Activated CD4-positive, alpha-beta T cell treated with anti-CD3 and anti-CD28 coated beads for 36 hours (primary cell): ENCODE data around the gene EFNA5. TPM values are rescaled to one million over a fixed set of nuclear protein-coding genes. Genes with fewer than 3 reads are reported as not detected.
A peak's percentile ranks its signal among the peaks of the same experiment; 100 is the strongest.
"Not testable (repeated sequence)": the region's sequence is repeated elsewhere in the genome, so short reads cannot be mapped to it uniquely, and the experiment has no call there.

ENCODE experiments used
- ATAC-seq: fragments of 200-7000 bp; cut with Tn5 transposase; one replicate; pipeline ENCODE4 v1.10.0; 2021; ENCODE audit warnings: mild to moderate bottlenecking, moderate library complexity
- CTCF ChIA-PET: fragments of 350-600 bp; sonication (Branson Sonifier 250); formaldehyde crosslinking; loops from one replicate; lab custom pipeline; 2021; ENCODE audit warnings: antibody characterized with exemption; lab: Charles Lee
- POLR2A ChIA-PET: fragments of 350-600 bp; sonication (Branson Sonifier 250); formaldehyde crosslinking; loops from one replicate; lab custom pipeline; 2021; ENCODE audit warnings: antibody characterized with exemption, inconsistent platforms; lab: Charles Lee
- DNase-seq: peaks from one replicate; pipeline ENCODE4 v3.0.0-alpha.2; 2020
- H3K27ac Mint-ChIP-seq: one replicate; pipeline ENCODE4 v1.8.0; 2021; ENCODE audit warnings: mixed read lengths
- H3K27me3 Mint-ChIP-seq: one replicate; pipeline ENCODE4 v1.8.0; 2021; ENCODE audit warnings: mixed read lengths
- H3K36me3 Mint-ChIP-seq: one replicate; pipeline ENCODE4 v1.8.0; 2021; ENCODE audit warnings: low read depth, mixed read lengths
- H3K4me1 Mint-ChIP-seq: one replicate; pipeline ENCODE4 v1.8.0; 2021; ENCODE audit warnings: mixed read lengths
- H3K4me3 Mint-ChIP-seq: one replicate; pipeline ENCODE4 v1.8.0; 2021; ENCODE audit warnings: mild to moderate bottlenecking, moderate library complexity, mixed read lengths
- H3K9me3 Mint-ChIP-seq: one replicate; pipeline ENCODE4 v1.8.0; 2021; ENCODE audit warnings: low read depth, mixed read lengths
- intact Hi-C, 2 experiments: fragments of 100-400 bp; cut with DNase I in 1 of 2; cut with micrococcal nuclease in 1 of 2; formaldehyde crosslinking; loops; one replicate each; pipeline versions ENCODE4 v1.14.2 to v1.15.1; 2022 to 2024; cut with DNase I, micrococcal nuclease
- total RNA-seq, 2 experiments: library from RNA; stranded (reverse); gene quantifications; one replicate each; pipeline ENCODE4 v1.2.3, GENCODE V29; 2021

The EFNA5 gene
- total RNA-seq, 2 experiments from 2014 or later, result not detected

GRCh38 chr5:107499237-107499636 is 171.5 kb downstream of the EFNA5 start:
- H3K27me3 Mint-ChIP-seq, result peaks cover 16% of the 10 kb centered on the region
- no peak for DNase-seq
- CTCF ChIA-PET, result interaction anchor here (0.5 kb wide), 1 partner anchor 142 kb away, joined by 3 read pairs; no protein-coding TSS in a partner anchor

DNA sequence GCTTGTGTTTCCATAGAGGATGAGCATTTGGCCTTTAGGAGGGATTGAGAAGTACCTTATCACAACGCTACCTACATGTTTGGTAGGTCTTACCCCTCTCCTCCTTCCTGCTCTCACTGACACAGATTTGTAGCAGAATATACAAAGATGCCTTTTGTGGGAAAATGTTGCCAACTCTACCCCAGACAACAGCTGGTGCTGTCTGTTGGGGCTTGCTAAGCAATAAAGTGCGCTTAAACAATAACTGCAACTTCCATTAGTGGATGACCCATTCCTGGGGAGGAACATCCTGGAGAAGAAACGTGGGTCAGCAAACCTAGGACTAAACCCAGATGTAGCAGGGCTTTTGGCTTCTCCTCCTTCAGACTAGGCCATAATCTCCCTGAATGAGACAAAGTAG is 174.3 kb downstream of the EFNA5 start:
- DNase-seq (no peak), ATAC-seq (no peak)
- no peaks in the 10 kb centered on the region for H3K4me1 Mint-ChIP-seq
- no peaks in the 10 kb centered on the region for H3K9me3 Mint-ChIP-seq
- H3K36me3 Mint-ChIP-seq, result no peaks in the 10 kb centered on the region
- intact Hi-C loops, result no loop called here
- H3K27ac Mint-ChIP-seq, result no peak overlapping the region
- no peak overlapping the region for H3K4me3 Mint-ChIP-seq
- no peaks in the 10 kb centered on the region for H3K27me3 Mint-ChIP-seq
- ChIA-PET POLR2A (no interaction called here), CTCF (interaction anchor here (0.6 kb wide), 1 partner anchor 76 kb away, joined by 3 read pairs; no protein-coding TSS in a partner anchor)

More at GRCh38 chr5:107499237-107499636, 171.5 kb downstream of the EFNA5 start:
- POLR2A ChIA-PET, result no interaction called here
- Mint-ChIP-seq H3K4me1 (peaks cover 11% of the 10 kb centered on the region), H3K9me3 (no peaks in the 10 kb centered on the region), H3K27ac (no peak overlapping the region), H3K36me3 (no peaks in the 10 kb centered on the region), H3K4me3 (no peak overlapping the region)
- ATAC-seq, result no peak
- intact Hi-C loops, result no loop called here

DNA sequence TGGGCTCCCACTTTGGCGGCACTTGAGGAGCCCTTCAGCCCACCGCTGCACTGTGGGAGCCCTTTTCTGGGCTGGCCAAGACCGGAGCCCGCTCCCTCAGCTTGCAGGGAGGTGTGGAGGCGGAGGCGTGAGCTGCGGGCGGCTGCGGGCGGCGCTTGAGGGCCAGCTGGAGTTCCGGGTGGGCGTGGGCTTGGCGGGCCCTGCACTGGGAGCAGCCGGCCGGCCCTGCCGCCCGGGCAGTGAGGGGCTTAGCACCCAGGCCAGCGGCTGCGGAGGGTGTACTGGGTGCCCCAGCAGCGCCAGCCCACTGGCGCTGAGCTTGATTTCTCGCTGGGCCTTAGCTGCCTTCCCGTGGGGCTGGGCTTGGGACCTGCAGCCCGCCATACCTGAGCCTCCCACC is 176.6 kb downstream of the EFNA5 start:
- CTCF ChIA-PET, H3K4me3 Mint-ChIP-seq, POLR2A ChIA-PET, DNase-seq, H3K4me1 Mint-ChIP-seq, H3K27ac Mint-ChIP-seq, H3K36me3 Mint-ChIP-seq, H3K9me3 Mint-ChIP-seq, H3K27me3 Mint-ChIP-seq, ATAC-seq, intact Hi-C loops: not testable (repeated sequence)

- no peak for ATAC-seq
- peaks cover 22% of the 10 kb centered on the region for H3K4me1 Mint-ChIP-seq
- no peak overlapping the region for H3K27ac Mint-ChIP-seq
- CTCF ChIA-PET, result interaction anchor here (0.9 to 1.0 kb wide), 2 partner anchors 17 to 85 kb away, joined by 3 to 4 read pairs; no protein-coding TSS in a partner anchor
- H3K4me3 Mint-ChIP-seq, result no peak overlapping the region
- H3K9me3 Mint-ChIP-seq, result peaks cover 6% of the 10 kb centered on the region
- H3K27me3 Mint-ChIP-seq, result peaks cover 19% of the 10 kb centered on the region
- intact Hi-C loops, result loop anchor here (2.0 to 5.0 kb wide), 3 partner anchors 84 to 200 kb away; no protein-coding TSS in a partner anchor
- H3K36me3 Mint-ChIP-seq, result peaks cover 5% of the 10 kb centered on the region
- POLR2A ChIA-PET, result no interaction called here
- DNase-seq, result no peak
Measured at GRCh38 chr5:107487056-107487542, 183.6 kb downstream of the EFNA5 start.

- Mint-ChIP-seq H3K4me3 (no peak overlapping the region), H3K27me3 (peaks cover 19% of the 10 kb centered on the region), H3K9me3 (peaks cover 6% of the 10 kb centered on the region), H3K27ac (no peak overlapping the region), H3K36me3 (peaks cover 5% of the 10 kb centered on the region), H3K4me1 (peaks cover 22% of the 10 kb centered on the region)
- DNase-seq, result peak; percentile 79
- ChIA-PET CTCF (interaction anchor here (0.9 to 1.0 kb wide), 2 partner anchors 17 to 86 kb away, joined by 3 to 4 read pairs; no protein-coding TSS in a partner anchor), POLR2A (no interaction called here)
- ATAC-seq, result peak; percentile 99
- intact Hi-C loops, result loop anchor here (1.0 to 5.0 kb wide), 4 partner anchors 10 to 199 kb away; no protein-coding TSS in a partner anchor
Measured at GRCh38 chr5:107486489-107486888, 184.2 kb downstream of the EFNA5 start.

GRCh38 chr5:107485184-107485583 is 185.6 kb downstream of the EFNA5 start:
- ATAC-seq (no peak), DNase-seq (no peak)
- Mint-ChIP-seq H3K4me1 (peaks cover 22% of the 10 kb centered on the region), H3K36me3 (peaks cover 5% of the 10 kb centered on the region), H3K9me3 (peaks cover 6% of the 10 kb centered on the region), H3K27me3 (peaks cover 17% of the 10 kb centered on the region), H3K27ac (no peak overlapping the region), H3K4me3 (no peak overlapping the region)
- POLR2A ChIA-PET, result no interaction called here
- intact Hi-C loops, result loop anchor here (5.0 kb wide), 2 partner anchors 87 to 198 kb away; no protein-coding TSS in a partner anchor
- CTCF ChIA-PET, result interaction anchor here (1.0 kb wide), 1 partner anchor 22 kb away, joined by 4 read pairs; no protein-coding TSS in a partner anchor

DNA sequence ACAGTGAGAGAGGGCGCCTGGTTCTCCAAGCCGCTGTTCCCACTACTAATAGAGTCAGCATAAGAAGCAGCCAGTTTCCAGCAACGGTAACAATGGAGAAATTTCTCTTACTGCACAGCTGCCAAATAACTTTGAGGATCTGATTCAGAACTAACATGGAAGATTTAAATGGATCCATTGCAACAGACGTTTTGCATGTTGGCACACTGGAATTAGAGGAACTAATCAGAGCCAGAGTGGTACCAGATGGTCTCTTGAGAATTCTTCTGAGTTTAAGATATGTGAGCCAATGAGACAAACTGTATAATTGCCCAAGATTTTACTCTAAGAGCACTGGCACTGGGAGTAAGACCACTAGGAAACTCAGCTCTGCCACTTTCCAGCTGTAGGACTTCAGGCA is 186.5 kb downstream of the EFNA5 start:
- H3K27me3 Mint-ChIP-seq, result peaks cover 16% of the 10 kb centered on the region
- no peak overlapping the region for H3K27ac Mint-ChIP-seq
- ATAC-seq (no peak), DNase-seq (no peak)
- ChIA-PET POLR2A (no interaction called here), CTCF (no interaction called here)
- peaks cover 5% of the 10 kb centered on the region for H3K36me3 Mint-ChIP-seq
- peaks cover 22% of the 10 kb centered on the region for H3K4me1 Mint-ChIP-seq
- intact Hi-C loops, result no loop called here
- peaks cover 6% of the 10 kb centered on the region for H3K9me3 Mint-ChIP-seq
- no peak overlapping the region for H3K4me3 Mint-ChIP-seq

DNA sequence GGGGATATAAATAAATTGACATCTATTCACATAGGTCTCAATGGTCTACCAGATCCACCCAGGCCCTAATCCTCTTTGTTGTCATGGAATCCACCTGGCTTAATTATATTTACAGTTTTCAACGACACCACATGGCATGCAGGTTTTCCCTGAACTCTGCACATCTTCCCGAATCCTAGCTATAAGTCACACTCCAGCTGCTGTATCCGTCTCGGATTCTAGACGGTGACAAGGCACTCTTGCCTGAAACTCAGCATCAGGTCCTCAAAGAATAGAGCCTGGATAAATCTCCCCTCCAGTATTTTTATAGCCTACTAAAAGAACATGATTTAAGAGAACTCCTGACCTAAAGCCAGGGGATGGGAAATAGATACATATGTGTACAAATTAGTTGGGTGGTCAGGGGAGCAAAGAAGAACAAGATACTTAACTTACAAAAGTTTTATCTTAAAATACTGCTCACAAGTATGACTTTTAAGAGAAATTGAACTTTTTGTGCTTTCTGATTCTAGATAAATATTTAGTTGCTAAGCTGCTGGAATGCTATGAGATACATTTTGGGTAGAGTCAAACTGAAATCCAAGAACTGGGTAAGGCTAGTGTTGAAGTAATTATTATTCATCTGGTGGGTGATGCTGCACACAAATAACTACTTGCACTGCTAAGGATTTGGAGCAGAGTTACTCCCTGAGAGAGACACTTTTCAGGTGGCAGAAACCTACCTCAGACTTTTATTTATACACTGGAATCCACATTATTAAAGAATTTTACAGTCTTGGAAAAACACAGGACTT is 187.3 kb downstream of the EFNA5 start:
- H3K27ac Mint-ChIP-seq, result no peak overlapping the region
- no peak for DNase-seq
- no peak for ATAC-seq
- peaks cover 16% of the 10 kb centered on the region for H3K27me3 Mint-ChIP-seq
- H3K9me3 Mint-ChIP-seq, result peaks cover 6% of the 10 kb centered on the region
- POLR2A ChIA-PET, result interaction anchor here (0.6 kb wide), 1 partner anchor 136 kb away, joined by 3 read pairs; no protein-coding TSS in a partner anchor
- no peak overlapping the region for H3K4me3 Mint-ChIP-seq
- CTCF ChIA-PET, result interaction anchor here (0.6 kb wide), 1 partner anchor 89 kb away, joined by 3 read pairs; no protein-coding TSS in a partner anchor
- peaks cover 22% of the 10 kb centered on the region for H3K4me1 Mint-ChIP-seq
- H3K36me3 Mint-ChIP-seq, result peaks cover 5% of the 10 kb centered on the region
- intact Hi-C loops, result no loop called here

DNA sequence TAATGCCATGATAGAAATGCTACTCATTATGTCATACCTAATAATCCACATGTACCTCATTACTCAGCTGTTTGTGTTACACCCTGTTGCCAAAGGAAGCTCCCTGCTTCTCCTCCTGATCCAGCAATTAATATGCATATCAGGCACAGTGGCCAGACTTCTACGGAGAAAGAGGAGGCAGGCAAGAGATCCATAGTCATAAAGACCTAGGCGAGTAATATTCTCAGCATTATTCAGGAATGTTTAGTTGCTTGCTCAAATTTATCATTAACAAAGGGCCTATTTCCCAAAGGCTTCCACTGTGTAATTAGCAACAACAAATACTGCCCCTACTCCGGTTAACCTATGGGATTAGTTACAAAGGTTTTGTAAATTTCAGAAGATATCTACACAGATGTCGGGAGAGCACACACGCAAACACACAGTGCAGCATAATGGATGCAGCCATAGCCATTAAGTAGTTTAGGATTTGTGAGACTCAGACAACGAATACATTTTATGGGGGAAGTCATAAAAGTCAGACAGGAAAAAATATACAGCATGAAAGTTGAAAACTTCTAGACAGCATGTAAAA is 192.6 kb downstream of the EFNA5 start:
- Mint-ChIP-seq H3K27me3 (peaks cover 9% of the 10 kb centered on the region), H3K4me1 (peaks cover 6% of the 10 kb centered on the region), H3K27ac (no peak overlapping the region), H3K36me3 (no peaks in the 10 kb centered on the region), H3K9me3 (no peaks in the 10 kb centered on the region), H3K4me3 (no peak overlapping the region)
- intact Hi-C loops, result no loop called here
- ChIA-PET POLR2A (no interaction called here), CTCF (no interaction called here)
- ATAC-seq, result no peak
- no peak for DNase-seq

- no peaks in the 10 kb centered on the region for H3K9me3 Mint-ChIP-seq
- H3K27ac Mint-ChIP-seq, result no peak overlapping the region
- ATAC-seq, result no peak
- peaks cover 6% of the 10 kb centered on the region for H3K4me1 Mint-ChIP-seq
- peaks cover 7% of the 10 kb centered on the region for H3K27me3 Mint-ChIP-seq
- ChIA-PET POLR2A (no interaction called here), CTCF (no interaction called here)
- no peaks in the 10 kb centered on the region for H3K36me3 Mint-ChIP-seq
- DNase-seq, result no peak
- intact Hi-C loops, result no loop called here
- H3K4me3 Mint-ChIP-seq, result no peak overlapping the region
Measured at GRCh38 chr5:107477492-107477891, 193.2 kb downstream of the EFNA5 start.

DNA sequence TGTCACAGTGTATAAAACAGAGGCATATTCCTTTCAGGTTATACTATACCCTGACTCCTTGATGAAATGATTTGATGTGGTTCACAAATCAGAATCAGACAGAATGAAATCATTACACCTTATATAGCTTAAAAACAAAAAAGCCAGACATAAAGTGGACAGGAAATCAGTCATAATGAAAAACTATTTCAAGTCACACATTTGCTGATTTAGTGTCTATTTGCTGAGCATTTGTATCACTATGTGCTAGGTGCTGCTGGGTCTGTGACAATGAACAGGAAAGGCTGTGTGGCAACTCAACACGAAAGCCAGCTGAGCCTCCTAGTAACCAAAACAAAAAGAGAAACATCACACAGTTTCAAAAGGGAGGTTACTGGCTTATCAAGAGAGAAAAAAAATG is 194.0 kb downstream of the EFNA5 start:
- POLR2A ChIA-PET, result no interaction called here
- intact Hi-C loops, result loop anchor here in 1 of 2 experiments (1.0 kb wide), 1 partner anchor 10 kb away; no protein-coding TSS in a partner anchor
- Mint-ChIP-seq H3K4me3 (no peak overlapping the region), H3K27ac (no peak overlapping the region), H3K27me3 (peaks cover 7% of the 10 kb centered on the region), H3K4me1 (peaks cover 6% of the 10 kb centered on the region), H3K36me3 (no peaks in the 10 kb centered on the region), H3K9me3 (no peaks in the 10 kb centered on the region)
- DNase-seq, result peak; percentile 42
- CTCF ChIA-PET, result no interaction called here
- ATAC-seq, result peak; percentile 96
